ENCODE measurements around the gene EFS. TPM values are rescaled to one million over a fixed set of nuclear protein-coding genes. Genes with fewer than 3 reads are reported as not detected.

The EFS gene
- total and polyA plus RNA-seq, 10 of the 15 experiments (the other 5 are each of a cell fraction or from before 2014, with no cell fraction given) = 0.08 TPM; not detected in 9

DNA sequence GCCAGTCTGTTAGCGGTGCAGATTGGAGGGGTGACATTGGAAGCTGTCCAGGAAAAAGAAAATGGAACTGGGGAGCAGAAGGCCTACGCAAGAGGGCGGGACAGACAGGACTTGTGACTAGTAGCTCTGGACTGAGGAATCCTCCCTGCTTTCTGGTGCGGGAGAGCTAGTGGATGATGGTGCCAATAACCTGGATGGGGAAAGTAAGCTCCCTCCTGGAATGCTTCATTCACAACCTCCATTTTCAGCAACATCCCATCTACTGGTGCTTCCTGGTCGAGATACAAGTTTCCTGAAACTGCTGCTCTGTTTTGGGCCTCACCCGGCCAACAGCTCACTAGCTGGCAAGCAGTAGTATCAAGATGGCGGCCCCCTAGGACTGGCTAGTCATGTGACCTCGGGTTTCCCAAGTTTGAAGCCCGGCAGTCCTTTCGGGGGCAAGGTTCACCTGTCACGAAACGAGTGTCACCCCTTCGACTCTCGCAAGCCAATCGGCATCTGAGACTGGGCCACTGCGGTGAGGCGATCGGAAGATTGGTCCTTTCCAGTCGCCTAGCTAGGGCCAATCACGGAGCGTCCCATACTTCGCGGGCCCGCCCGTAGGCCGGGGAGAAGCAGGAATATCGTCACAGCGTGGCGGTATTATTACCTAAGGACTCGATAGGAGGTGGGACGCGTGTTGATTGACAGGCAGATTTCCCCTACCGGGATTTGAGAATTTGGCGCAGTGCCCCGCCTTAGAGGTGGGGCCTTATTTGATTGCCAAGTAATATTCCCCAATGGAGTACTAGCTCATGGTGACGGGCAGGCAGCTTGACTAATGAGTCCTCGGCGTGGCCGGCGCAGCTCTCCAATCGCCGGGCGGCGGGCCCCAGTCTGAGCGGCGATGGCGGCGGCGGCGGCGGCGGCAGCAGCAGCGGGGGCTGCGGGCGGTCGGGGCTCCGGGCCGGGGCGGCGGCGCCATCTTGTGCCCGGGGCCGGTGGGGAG lies 44.1 kb downstream of the EFS start, which contains the start of gene PABPN1 (continued):
- TF ChIP-seq ZBTB4 (CRISPR knock-in tag; IDR thresholded peaks at IDR 0.05) (no peak), CUX1 (IDR thresholded peaks at IDR 0.05; ENCODE audit: insufficient replicate concordance, low read depth, low read length) (peak; percentile 53), RAD51 (IDR thresholded peaks at IDR 0.05) (peak; percentile 98), FOXM1 (IDR thresholded peaks at IDR 0.05; ENCODE audit: low read depth, low read length) (no peak), NBN (IDR thresholded peaks at IDR 0.05) (peak; percentile 92), RUNX3 (IDR thresholded peaks at IDR 0.05; ENCODE audit: low read length) (peak; percentile 83), HDAC2 (IDR thresholded peaks at IDR 0.05) (no peak), PKNOX1 (IDR thresholded peaks at IDR 0.05) (peak; percentile 100), EGR1 (IDR thresholded peaks at IDR 0.05; ENCODE audit: borderline replicate concordance in 1 of 2, low read depth in 2 of 2, low read length in 2 of 2) (no peak), IRF5 (IDR thresholded peaks at IDR 0.05; ENCODE audit: borderline replicate concordance) (no peak), ATF2 (IDR thresholded peaks at IDR 0.05; ENCODE audit: low read length) (no peak), MYC (IDR thresholded peaks at IDR 0.05; ENCODE audit: insufficient read depth, insufficient read length, insufficient replicate concordance, low read length, severe bottlenecking) (no peak), RELA (IDR thresholded peaks at IDR 0.05; ENCODE audit: borderline replicate concordance, partially characterized antibody) (no peak)
